K562 (cell line): ENCODE data around the gene DPH7. TPM values are rescaled to one million over a fixed set of nuclear protein-coding genes. Genes with fewer than 3 reads are reported as not detected.
A peak's percentile ranks its signal among the peaks of the same experiment; 100 is the strongest.

Source experiments
- CCNT2 ChIP-seq: IDR thresholded peaks from 2 replicates; pipeline ENCODE4 v1.6.1; 2011; ENCODE audit warnings: borderline replicate concordance, low read depth, mild to moderate bottlenecking, moderate library complexity, mixed read lengths, low read length; ENCODE audit not compliant: insufficient read length; ENCODE audit errors: extremely low read depth
- DACH1 ChIP-seq: fragments of 450-650 bp; IDR thresholded peaks from 2 replicates; pipeline ENCODE4 v1.6.1; 2018; ENCODE audit not compliant: partially characterized antibody
- STAG1 ChIP-seq: sonication (generic); formaldehyde crosslinking; IDR thresholded peaks from 2 replicates; pipeline ENCODE4 v1.5.0; 2020; ENCODE audit warnings: missing genetic modification reagents, borderline replicate concordance
- TCF3 ChIP-seq: sonication (generic); formaldehyde crosslinking; IDR thresholded peaks from 2 replicates; pipeline ENCODE4 v1.4.0; 2020; ENCODE audit warnings: mild to moderate bottlenecking, missing genetic modification reagents
- ZSCAN29 ChIP-seq: fragments of 450-650 bp; IDR thresholded peaks from 2 replicates; pipeline ENCODE4 v1.6.1; 2017
- polyA plus RNA-seq, 8 experiments: library from polyadenylated mRNA; depleted of rRNA in 4 of 8; stranded (reverse) in 5 of 8; unstranded in 3 of 8; fragments of >200 nt; fragmentation: Nextera tagmentation in 2 of 8; fragmentation: Illumina TruSeq in 1 of 8; extraction: Ambion mirVana in 2 of 8; extraction: Trizol in 1 of 8; gene quantifications; 2 replicates each; pipeline versions ENCODE4 v1.2.1 to v1.2.3, GENCODE V29; 2011 to 2014; ENCODE audit warnings: inconsistent platforms in 1 of 8, missing spikeins in 1 of 8
- total RNA-seq, 7 experiments: library from RNA; depleted of rRNA in 6 of 7; stranded (reverse); fragments of >200 nt in 6 of 7; fragmentation: Illumina TruSeq in 2 of 7; extraction: Trizol in 2 of 7; gene quantifications; 2 replicates each; pipeline versions ENCODE4 v1.2.1 to v1.2.3, GENCODE V29; 2011 to 2021; ENCODE audit warnings: low replicate concordance in 1 of 7
- TF ChIP-seq, protein P1 (sequence below): fragments of 250-450 bp; sonication (Bioruptor Pico); IDR thresholded peaks from 2 replicates; pipeline ENCODE4 v1.4.0; 2020
- TF ChIP-seq, protein P2 (sequence below): fragments of 450-650 bp; formaldehyde crosslinking; IDR thresholded peaks from 2 replicates; pipeline ENCODE4 v1.4.0; 2022; ENCODE audit warnings: mild to moderate bottlenecking, moderate library complexity
- TF ChIP-seq, protein P3 (sequence below): fragments of 450-650 bp; IDR thresholded peaks from 2 replicates; pipeline ENCODE4 v1.6.1; 2017; ENCODE audit warnings: antibody characterized with exemption
- TF ChIP-seq, protein P4 (sequence below): fragments of 250-450 bp; sonication (Bioruptor Pico); IDR thresholded peaks from 2 replicates; pipeline ENCODE4 v1.8.0; 2022; ENCODE audit warnings: inconsistent platforms
- TF ChIP-seq, protein P5 (sequence below): fragments of 200-800 bp; sonication (Bioruptor generic); IDR thresholded peaks from 2 replicates; pipeline ENCODE4 v1.6.1; 2016; ENCODE audit warnings: missing genetic modification characterization, missing compliant biosample characterization

DPH7 gene
- total and polyA plus RNA-seq, 9 of the 15 experiments (the other 6 are each of a cell fraction or from before 2014, with no cell fraction given): 13.9 to 68.6 (median 41.3) TPM

DNA sequence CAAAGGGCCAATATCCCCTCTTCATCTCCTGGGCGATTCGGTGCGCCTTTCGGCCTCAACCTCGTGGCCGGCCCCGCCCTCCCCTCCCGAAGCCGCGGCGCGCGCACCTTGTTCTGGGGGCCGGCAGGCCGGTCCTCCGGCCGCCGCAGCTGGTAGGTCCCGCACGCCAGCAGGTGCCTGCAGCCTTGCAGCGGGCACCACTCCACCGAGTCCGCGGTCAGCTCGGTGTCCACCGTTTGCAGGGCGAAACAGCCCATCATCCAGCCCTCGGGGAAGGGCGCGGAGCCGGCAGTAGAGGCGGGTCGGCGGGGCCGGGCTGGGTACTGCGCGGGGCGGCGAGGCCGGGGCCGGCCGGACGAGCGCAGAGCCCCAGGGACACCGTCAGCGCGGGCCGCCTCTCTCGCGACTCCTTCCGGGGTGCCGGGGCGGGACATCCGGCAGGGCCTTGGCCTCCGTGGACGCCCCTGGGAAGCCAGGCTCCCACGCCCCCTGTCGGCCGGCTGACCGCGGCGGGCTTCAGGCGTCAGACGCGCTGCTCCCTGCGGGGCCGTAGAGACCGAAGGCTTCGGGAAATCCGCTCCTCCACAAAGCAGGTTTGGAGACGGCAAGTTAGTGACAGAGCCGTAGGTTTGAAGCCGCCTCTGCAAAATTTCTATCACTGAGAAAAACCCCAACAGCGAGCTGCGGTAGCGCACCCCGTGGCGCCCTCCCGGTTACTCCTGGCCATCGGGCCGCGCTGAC lies at the start of gene DPH7 (continued):
- TF ChIP-seq, protein P1, sequence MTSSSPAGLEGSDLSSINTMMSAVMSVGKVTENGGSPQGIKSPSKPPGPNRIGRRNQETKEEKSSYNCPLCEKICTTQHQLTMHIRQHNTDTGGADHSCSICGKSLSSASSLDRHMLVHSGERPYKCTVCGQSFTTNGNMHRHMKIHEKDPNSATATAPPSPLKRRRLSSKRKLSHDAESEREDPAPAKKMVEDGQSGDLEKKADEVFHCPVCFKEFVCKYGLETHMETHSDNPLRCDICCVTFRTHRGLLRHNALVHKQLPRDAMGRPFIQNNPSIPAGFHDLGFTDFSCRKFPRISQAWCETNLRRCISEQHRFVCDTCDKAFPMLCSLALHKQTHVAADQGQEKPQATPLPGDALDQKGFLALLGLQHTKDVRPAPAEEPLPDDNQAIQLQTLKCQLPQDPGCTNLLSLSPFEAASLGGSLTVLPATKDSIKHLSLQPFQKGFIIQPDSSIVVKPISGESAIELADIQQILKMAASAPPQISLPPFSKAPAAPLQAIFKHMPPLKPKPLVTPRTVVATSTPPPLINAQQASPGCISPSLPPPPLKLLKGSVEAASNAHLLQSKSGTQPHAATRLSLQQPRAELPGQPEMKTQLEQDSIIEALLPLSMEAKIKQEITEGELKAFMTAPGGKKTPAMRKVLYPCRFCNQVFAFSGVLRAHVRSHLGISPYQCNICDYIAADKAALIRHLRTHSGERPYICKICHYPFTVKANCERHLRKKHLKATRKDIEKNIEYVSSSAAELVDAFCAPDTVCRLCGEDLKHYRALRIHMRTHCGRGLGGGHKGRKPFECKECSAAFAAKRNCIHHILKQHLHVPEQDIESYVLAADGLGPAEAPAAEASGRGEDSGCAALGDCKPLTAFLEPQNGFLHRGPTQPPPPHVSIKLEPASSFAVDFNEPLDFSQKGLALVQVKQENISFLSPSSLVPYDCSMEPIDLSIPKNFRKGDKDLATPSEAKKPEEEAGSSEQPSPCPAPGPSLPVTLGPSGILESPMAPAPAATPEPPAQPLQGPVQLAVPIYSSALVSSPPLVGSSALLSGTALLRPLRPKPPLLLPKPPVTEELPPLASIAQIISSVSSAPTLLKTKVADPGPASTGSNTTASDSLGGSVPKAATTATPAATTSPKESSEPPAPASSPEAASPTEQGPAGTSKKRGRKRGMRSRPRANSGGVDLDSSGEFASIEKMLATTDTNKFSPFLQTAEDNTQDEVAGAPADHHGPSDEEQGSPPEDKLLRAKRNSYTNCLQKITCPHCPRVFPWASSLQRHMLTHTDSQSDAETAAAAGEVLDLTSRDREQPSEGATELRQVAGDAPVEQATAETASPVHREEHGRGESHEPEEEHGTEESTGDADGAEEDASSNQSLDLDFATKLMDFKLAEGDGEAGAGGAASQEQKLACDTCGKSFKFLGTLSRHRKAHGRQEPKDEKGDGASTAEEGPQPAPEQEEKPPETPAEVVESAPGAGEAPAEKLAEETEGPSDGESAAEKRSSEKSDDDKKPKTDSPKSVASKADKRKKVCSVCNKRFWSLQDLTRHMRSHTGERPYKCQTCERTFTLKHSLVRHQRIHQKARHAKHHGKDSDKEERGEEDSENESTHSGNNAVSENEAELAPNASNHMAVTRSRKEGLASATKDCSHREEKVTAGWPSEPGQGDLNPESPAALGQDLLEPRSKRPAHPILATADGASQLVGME: peak; percentile 57; the same call in 1 of the 2 replicates
- TF ChIP-seq, protein P2, sequence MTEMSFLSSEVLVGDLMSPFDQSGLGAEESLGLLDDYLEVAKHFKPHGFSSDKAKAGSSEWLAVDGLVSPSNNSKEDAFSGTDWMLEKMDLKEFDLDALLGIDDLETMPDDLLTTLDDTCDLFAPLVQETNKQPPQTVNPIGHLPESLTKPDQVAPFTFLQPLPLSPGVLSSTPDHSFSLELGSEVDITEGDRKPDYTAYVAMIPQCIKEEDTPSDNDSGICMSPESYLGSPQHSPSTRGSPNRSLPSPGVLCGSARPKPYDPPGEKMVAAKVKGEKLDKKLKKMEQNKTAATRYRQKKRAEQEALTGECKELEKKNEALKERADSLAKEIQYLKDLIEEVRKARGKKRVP (CRISPR knock-in tag): 0 out of 2 replicates have a peak, but pooled peaks have one; percentile 4
- TF ChIP-seq, protein P3, sequence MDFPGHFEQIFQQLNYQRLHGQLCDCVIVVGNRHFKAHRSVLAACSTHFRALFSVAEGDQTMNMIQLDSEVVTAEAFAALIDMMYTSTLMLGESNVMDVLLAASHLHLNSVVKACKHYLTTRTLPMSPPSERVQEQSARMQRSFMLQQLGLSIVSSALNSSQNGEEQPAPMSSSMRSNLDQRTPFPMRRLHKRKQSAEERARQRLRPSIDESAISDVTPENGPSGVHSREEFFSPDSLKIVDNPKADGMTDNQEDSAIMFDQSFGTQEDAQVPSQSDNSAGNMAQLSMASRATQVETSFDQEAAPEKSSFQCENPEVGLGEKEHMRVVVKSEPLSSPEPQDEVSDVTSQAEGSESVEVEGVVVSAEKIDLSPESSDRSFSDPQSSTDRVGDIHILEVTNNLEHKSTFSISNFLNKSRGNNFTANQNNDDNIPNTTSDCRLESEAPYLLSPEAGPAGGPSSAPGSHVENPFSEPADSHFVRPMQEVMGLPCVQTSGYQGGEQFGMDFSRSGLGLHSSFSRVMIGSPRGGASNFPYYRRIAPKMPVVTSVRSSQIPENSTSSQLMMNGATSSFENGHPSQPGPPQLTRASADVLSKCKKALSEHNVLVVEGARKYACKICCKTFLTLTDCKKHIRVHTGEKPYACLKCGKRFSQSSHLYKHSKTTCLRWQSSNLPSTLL: no peak
- TF ChIP-seq, protein P4, sequence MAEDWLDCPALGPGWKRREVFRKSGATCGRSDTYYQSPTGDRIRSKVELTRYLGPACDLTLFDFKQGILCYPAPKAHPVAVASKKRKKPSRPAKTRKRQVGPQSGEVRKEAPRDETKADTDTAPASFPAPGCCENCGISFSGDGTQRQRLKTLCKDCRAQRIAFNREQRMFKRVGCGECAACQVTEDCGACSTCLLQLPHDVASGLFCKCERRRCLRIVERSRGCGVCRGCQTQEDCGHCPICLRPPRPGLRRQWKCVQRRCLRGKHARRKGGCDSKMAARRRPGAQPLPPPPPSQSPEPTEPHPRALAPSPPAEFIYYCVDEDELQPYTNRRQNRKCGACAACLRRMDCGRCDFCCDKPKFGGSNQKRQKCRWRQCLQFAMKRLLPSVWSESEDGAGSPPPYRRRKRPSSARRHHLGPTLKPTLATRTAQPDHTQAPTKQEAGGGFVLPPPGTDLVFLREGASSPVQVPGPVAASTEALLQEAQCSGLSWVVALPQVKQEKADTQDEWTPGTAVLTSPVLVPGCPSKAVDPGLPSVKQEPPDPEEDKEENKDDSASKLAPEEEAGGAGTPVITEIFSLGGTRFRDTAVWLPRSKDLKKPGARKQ (CRISPR knock-in tag): no peak
- TF ChIP-seq DACH1: no peak
- TF ChIP-seq CCNT2: peak; percentile 94
- 0 out of 2 replicates have a peak, but pooled peaks have one; percentile 28 for TF ChIP-seq STAG1
- TF ChIP-seq, protein P5, sequence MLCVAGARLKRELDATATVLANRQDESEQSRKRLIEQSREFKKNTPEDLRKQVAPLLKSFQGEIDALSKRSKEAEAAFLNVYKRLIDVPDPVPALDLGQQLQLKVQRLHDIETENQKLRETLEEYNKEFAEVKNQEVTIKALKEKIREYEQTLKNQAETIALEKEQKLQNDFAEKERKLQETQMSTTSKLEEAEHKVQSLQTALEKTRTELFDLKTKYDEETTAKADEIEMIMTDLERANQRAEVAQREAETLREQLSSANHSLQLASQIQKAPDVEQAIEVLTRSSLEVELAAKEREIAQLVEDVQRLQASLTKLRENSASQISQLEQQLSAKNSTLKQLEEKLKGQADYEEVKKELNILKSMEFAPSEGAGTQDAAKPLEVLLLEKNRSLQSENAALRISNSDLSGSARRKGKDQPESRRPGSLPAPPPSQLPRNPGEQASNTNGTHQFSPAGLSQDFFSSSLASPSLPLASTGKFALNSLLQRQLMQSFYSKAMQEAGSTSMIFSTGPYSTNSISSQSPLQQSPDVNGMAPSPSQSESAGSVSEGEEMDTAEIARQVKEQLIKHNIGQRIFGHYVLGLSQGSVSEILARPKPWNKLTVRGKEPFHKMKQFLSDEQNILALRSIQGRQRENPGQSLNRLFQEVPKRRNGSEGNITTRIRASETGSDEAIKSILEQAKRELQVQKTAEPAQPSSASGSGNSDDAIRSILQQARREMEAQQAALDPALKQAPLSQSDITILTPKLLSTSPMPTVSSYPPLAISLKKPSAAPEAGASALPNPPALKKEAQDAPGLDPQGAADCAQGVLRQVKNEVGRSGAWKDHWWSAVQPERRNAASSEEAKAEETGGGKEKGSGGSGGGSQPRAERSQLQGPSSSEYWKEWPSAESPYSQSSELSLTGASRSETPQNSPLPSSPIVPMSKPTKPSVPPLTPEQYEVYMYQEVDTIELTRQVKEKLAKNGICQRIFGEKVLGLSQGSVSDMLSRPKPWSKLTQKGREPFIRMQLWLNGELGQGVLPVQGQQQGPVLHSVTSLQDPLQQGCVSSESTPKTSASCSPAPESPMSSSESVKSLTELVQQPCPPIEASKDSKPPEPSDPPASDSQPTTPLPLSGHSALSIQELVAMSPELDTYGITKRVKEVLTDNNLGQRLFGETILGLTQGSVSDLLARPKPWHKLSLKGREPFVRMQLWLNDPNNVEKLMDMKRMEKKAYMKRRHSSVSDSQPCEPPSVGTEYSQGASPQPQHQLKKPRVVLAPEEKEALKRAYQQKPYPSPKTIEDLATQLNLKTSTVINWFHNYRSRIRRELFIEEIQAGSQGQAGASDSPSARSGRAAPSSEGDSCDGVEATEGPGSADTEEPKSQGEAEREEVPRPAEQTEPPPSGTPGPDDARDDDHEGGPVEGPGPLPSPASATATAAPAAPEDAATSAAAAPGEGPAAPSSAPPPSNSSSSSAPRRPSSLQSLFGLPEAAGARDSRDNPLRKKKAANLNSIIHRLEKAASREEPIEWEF (CRISPR knock-in tag): no peak
- TF ChIP-seq TCF3 (CRISPR knock-in tag): peak; percentile 42; the same call in 1 of the 2 replicates
- peak; percentile 94 for TF ChIP-seq ZSCAN29
